A673 (cell line): Measurements from ENCODE around the gene B3GLCT. TPM values are rescaled to one million over a fixed set of nuclear protein-coding genes. Genes with fewer than 3 reads are reported as not detected.

Experiments used
- BruUV-seq: library from RNA; stranded (reverse); fragments of 400-500 nt; replicated peaks from 2 replicates; lab custom pipeline; 2021; lab: Mats Ljungman, UMichigan
- CTCF ChIA-PET: fragments of 300-600 bp; sonication (Branson Sonifier 250); formaldehyde crosslinking; loops from one replicate; lab custom pipeline; 2022; ENCODE audit warnings: antibody characterized with exemption; lab: Charles Lee
- POLR2A ChIA-PET: fragments of 300-600 bp; sonication (Branson Sonifier 250); formaldehyde crosslinking; loops from one replicate; lab custom pipeline; 2022; ENCODE audit warnings: antibody characterized with exemption; ENCODE audit not compliant: low non-redundant PET; lab: Charles Lee
- DNase-seq: peaks from one replicate; pipeline ENCODE4 v3.0.0-alpha.2; 2015; ENCODE audit warnings: low spot score
- H3K27ac ChIP-seq: fragments of 200-600 bp; sonication (generic); 2 replicates; pipeline ENCODE4 v1.5.1; 2016; ENCODE audit warnings: mixed run types, low read depth, mild to moderate bottlenecking, mixed read lengths, antibody characterized with exemption, low read length; ENCODE audit not compliant: poor library complexity, severe bottlenecking
- H3K27me3 ChIP-seq: fragments of 200-600 bp; sonication (generic); replicated peaks from 2 replicates; pipeline ENCODE4 v1.6.1; 2017; ENCODE audit warnings: mixed run types, low read depth, mild to moderate bottlenecking, mixed read lengths, antibody characterized with exemption, low read length; ENCODE audit not compliant: insufficient read depth, poor library complexity
- H3K36me3 ChIP-seq: fragments of 200-600 bp; sonication (generic); 2 replicates; pipeline ENCODE4 v1.6.1; 2016; ENCODE audit warnings: mixed run types, mild to moderate bottlenecking, mixed read lengths, antibody characterized with exemption, low read length; ENCODE audit not compliant: insufficient read depth, poor library complexity, severe bottlenecking
- H3K4me1 ChIP-seq: fragments of 200-600 bp; sonication (generic); 2 replicates; pipeline ENCODE4 v1.6.1; 2017; ENCODE audit warnings: mixed run types, mild to moderate bottlenecking, mixed read lengths, antibody characterized with exemption, low read length; ENCODE audit not compliant: insufficient read depth, poor library complexity, severe bottlenecking
- H3K4me3 ChIP-seq: fragments of 200-600 bp; sonication (generic); 2 replicates; pipeline ENCODE4 v1.5.1; 2016; ENCODE audit warnings: low read depth, mixed run types, mild to moderate bottlenecking, mixed read lengths, low read length; ENCODE audit not compliant: poor library complexity, severe bottlenecking
- H3K9me3 ChIP-seq: fragments of 200-600 bp; sonication (generic); 2 replicates; pipeline ENCODE4 v1.6.1; 2016; ENCODE audit warnings: mixed run types, low read depth, mild to moderate bottlenecking, mixed read lengths, antibody characterized with exemption, low read length; ENCODE audit not compliant: poor library complexity, severe bottlenecking
- CTCF ChIP-seq: fragments of 300-800, 200-600 bp; sonication (generic); conservative IDR thresholded peaks from 2 replicates; pipeline ENCODE4 v1.5.1; 2017; ENCODE audit warnings: low read depth, mild to moderate bottlenecking, antibody characterized with exemption, low read length, moderate library complexity, mixed read lengths
- EZH2 ChIP-seq: fragments of 200-600 bp; sonication (generic); IDR thresholded peaks from 2 replicates; pipeline ENCODE4 v1.6.1; 2017; ENCODE audit warnings: borderline replicate concordance, low read depth, mild to moderate bottlenecking, mixed read lengths, antibody characterized with exemption, low read length; ENCODE audit not compliant: poor library complexity, severe bottlenecking
- intact Hi-C: fragments of 100-400 bp; cut with micrococcal nuclease; formaldehyde crosslinking; loops from one replicate; pipeline ENCODE4 v1.10.0; 2022; ENCODE audit not compliant: unreplicated experiment
- total RNA-seq: library from RNA; stranded (reverse); gene quantifications from 2 replicates; pipeline ENCODE4 v1.2.3, GENCODE V29; 2021

The B3GLCT gene
- total RNA-seq, 1 experiment from 2014 or later = 8.5 TPM

GRCh38 chr13:31242367-31242766 is 42.6 kb downstream of the B3GLCT start:
- ChIA-PET CTCF (no interaction called here), POLR2A (no interaction called here)
- no peak for TF ChIP-seq CTCF
- no peak for TF ChIP-seq EZH2
- DNase-seq = no peak
- peaks cover 10% of the 10 kb centered on the region for H3K4me1 ChIP-seq
- H3K4me3 ChIP-seq = no peak overlapping the region
- no peaks in the 10 kb centered on the region for H3K9me3 ChIP-seq
- no TSS peak for BruUV-seq
- H3K27ac ChIP-seq = no peak overlapping the region
- intact Hi-C loops = no loop called here
- H3K36me3 ChIP-seq = no peaks in the 10 kb centered on the region
- no peaks in the 10 kb centered on the region for H3K27me3 ChIP-seq

GRCh38 chr13:31242916-31243315 is 43.1 kb downstream of the B3GLCT start:
- H3K4me1 ChIP-seq = peaks cover 10% of the 10 kb centered on the region
- no peak for DNase-seq

DNA sequence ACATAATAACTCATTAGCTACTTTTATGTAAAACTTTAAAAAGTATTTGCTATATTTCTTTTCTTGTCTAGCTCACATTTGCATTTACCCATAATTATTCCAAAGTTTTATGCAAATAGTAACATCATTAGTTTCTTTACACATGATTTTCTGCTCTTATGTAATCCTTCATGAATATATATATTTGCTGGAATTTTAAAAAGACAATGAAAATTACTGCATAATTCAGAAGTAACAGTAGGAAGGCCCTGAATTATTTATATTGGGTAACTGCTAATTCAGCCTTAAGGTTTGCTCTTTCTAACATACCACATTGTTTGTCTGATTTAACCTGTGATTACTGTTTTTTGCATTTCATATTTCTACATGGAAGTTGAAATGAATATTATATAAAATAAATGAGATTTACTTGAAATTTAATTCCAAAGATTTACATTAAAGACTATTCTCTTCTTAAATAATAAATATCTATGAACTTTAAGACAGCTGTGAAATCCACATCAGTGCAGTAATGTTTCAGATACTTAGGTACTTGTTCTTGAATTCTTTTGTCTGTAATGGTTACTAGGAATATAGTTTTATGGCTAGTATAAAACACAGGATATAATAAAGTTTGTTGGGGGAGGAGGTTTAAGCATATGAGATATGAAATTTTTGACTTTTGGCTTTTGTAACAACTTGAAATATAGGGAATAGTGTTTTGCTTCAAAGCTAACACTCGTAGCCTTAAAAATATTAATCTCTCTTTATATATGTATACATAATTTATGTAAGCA is 46.0 kb downstream of the B3GLCT start:
- H3K4me3 ChIP-seq = no peak overlapping the region
- TF ChIP-seq EZH2 (no peak), CTCF (no peak)
- ChIA-PET POLR2A (no interaction called here), CTCF (interaction anchor here (0.8 kb wide), 1 partner anchor 178 kb away, joined by 3 read pairs; no protein-coding TSS in a partner anchor)
- H3K27ac ChIP-seq = no peak overlapping the region
- peak; percentile 4 for DNase-seq
- no peaks in the 10 kb centered on the region for H3K36me3 ChIP-seq
- H3K27me3 ChIP-seq = no peaks in the 10 kb centered on the region
- no TSS peak for BruUV-seq
- H3K4me1 ChIP-seq = peaks cover 10% of the 10 kb centered on the region
- intact Hi-C loops = no loop called here
- H3K9me3 ChIP-seq = no peaks in the 10 kb centered on the region

More at GRCh38 chr13:31242916-31243315, 43.1 kb downstream of the B3GLCT start:
- ChIA-PET CTCF (no interaction called here), POLR2A (no interaction called here)
- H3K4me3 ChIP-seq = no peak overlapping the region
- no peaks in the 10 kb centered on the region for H3K36me3 ChIP-seq
- H3K9me3 ChIP-seq = no peaks in the 10 kb centered on the region
- intact Hi-C loops = no loop called here
- no peaks in the 10 kb centered on the region for H3K27me3 ChIP-seq
- no TSS peak for BruUV-seq
- no peak for TF ChIP-seq EZH2
- no peak for TF ChIP-seq CTCF
- H3K27ac ChIP-seq = no peak overlapping the region
